Tibial nerve (tissue), 4 donors: ENCODE measurements around the gene MYO3B. TPM values are rescaled to one million over a fixed set of nuclear protein-coding genes. Genes with fewer than 3 reads are reported as not detected.

ENCODE experiments used
- DNase-seq, 2 donors: peaks; one replicate each; pipeline ENCODE4 v3.0.0-alpha.2; 2019; ENCODE audit warnings: low spot score in 2 of 2
- H3K27ac ChIP-seq, 4 donors: fragments of 200-600 bp; sonication (generic) in 3 of 4; one replicate each; pipeline ENCODE4 v1.5.1; 2017 to 2019; ENCODE audit warnings: mild to moderate bottlenecking in 1 of 4
- H3K27me3 ChIP-seq, 2 donors: fragments of 200-600 bp; sonication (generic) in 1 of 2; one replicate each; pipeline versions ENCODE4 v1.5.1 to v1.6.0; 2017 to 2019
- H3K36me3 ChIP-seq, 3 donors: fragments of 200-600 bp; sonication (generic); one replicate each; pipeline ENCODE4 v1.5.1; 2018 to 2019
- H3K4me1 ChIP-seq, 4 donors: fragments of 200-600 bp; sonication (generic) in 3 of 4; one replicate each; pipeline ENCODE4 v1.5.1; 2017 to 2019
- H3K4me3 ChIP-seq, 4 donors: fragments of 200-600 bp; sonication (generic) in 3 of 4; one replicate each; pipeline ENCODE4 v1.5.1; 2017 to 2019; ENCODE audit warnings: mild to moderate bottlenecking in 1 of 4, moderate library complexity in 1 of 4
- H3K9me3 ChIP-seq, 4 donors: fragments of 200-600 bp; sonication (generic) in 3 of 4; one replicate each; pipeline ENCODE4 v1.5.1; 2017 to 2019
- CTCF ChIP-seq, 5 experiments: fragments of 200-600 bp in 3 of 5; fragments of 450-650 bp in 2 of 5; sonication (generic) in 3 of 5; IDR thresholded peaks; one replicate each; pipeline ENCODE4 v1.5.1; 2016 to 2019; ENCODE audit warnings: antibody characterized with exemption in 5 of 5, mild to moderate bottlenecking in 3 of 5, moderate library complexity in 2 of 5
- EP300 ChIP-seq, 2 donors: sonication (generic); formaldehyde crosslinking; IDR thresholded peaks; one replicate each; pipeline ENCODE4 v1.6.1; 2017; ENCODE audit warnings: antibody characterized with exemption in 2 of 2, mild to moderate bottlenecking in 1 of 2
- POLR2A ChIP-seq, 2 donors: fragments of 450-650 bp; IDR thresholded peaks; one replicate each; pipeline ENCODE4 v1.6.1; 2017; ENCODE audit warnings: antibody characterized with exemption in 2 of 2, mild to moderate bottlenecking in 2 of 2, moderate library complexity in 2 of 2
- WGBS, 2 donors: methylation state at CpG; one replicate each; pipeline ENCODE4 v1.1.5; 2018; 5-methylcytosine and 5-hydroxymethylcytosine counted together
- total RNA-seq, 4 donors: library from RNA; depleted of rRNA; stranded (reverse); fragments of >200 nt; gene quantifications; one replicate each; pipeline ENCODE4 v1.1.0, GENCODE V29; 2016

MYO3B gene
- total RNA-seq, 4 donors from 2014 or later: 0.22 to 0.63 (median 0.39) TPM; not detected in 1

DNA sequence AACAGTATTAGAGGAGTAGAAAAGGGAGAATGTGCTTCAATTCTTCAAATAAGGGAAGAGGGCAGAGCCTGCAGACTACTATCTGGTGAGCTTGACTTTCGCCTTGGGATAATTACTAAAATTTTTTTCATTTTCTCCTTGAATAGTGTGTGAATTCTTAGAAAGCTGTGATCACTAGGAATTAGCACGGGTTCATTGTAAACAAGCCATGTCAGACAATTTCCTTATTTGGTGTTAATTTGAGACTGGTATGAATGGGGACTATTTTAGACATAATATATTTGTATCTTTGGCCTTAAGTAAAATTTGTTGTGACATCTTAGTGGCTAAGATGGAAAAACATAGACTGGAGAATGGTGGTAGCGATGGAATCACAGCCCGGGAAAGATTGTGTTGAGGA lies 66.6 kb downstream of the MYO3B start:
- 70 to 71% methylated on average over 4 of the region's 4 CpGs for WGBS, 2 donors
- H3K27ac ChIP-seq: no peak overlapping the region
- H3K36me3 ChIP-seq: no peaks in the 10 kb centered on the region
- TF ChIP-seq CTCF (IDR thresholded peaks at IDR 0.05): no peak
- no peaks in the 10 kb centered on the region for H3K9me3 ChIP-seq
- no peak for DNase-seq
- H3K4me1 ChIP-seq: no peaks in the 10 kb centered on the region
- no peak overlapping the region for H3K4me3 ChIP-seq
- no peaks in the 10 kb centered on the region for H3K27me3 ChIP-seq

GRCh38 chr2:170245312-170245711 lies 67.4 kb downstream of the MYO3B start:
- Histone ChIP-seq H3K9me3 (no peaks in the 10 kb centered on the region), H3K27me3 (no peaks in the 10 kb centered on the region), H3K4me1 (no peaks in the 10 kb centered on the region), H3K36me3 (no peaks in the 10 kb centered on the region), H3K27ac (no peak overlapping the region), H3K4me3 (no peak overlapping the region)
- TF ChIP-seq CTCF (IDR thresholded peaks at IDR 0.05) (no peak), EP300 (IDR thresholded peaks at IDR 0.05) (no peak), POLR2A (IDR thresholded peaks at IDR 0.05) (no peak)
- WGBS, 2 donors: 88% methylated on average over 3 of the region's 3 CpGs
- no peak for DNase-seq

DNA sequence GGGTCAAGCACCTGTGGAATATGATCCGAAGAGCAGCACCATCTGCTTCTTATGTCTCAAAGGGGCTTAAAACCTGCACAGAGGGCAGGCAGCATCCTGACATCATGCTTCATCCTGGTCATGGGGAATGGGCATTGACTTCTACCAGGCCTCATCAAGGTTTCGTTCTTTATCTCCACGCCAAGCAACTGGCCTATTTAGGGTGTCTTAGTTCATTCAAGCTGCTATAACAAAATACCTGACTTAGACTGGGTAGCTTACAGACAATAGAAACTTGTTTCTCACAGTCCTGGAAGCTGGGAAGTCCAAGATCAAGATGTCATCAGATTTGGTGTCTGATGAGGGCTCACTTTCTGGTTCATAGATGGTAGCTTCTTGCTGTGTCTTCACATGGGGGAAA lies 69.4 kb downstream of the MYO3B start:
- Histone ChIP-seq H3K4me3 (no peak overlapping the region), H3K36me3 (no peaks in the 10 kb centered on the region), H3K27ac (no peak overlapping the region), H3K9me3 (no peaks in the 10 kb centered on the region), H3K27me3 (no peaks in the 10 kb centered on the region), H3K4me1 (no peaks in the 10 kb centered on the region)
- no peak for TF ChIP-seq POLR2A (IDR thresholded peaks at IDR 0.05)
- no peak for TF ChIP-seq CTCF (IDR thresholded peaks at IDR 0.05)
- TF ChIP-seq EP300 (IDR thresholded peaks at IDR 0.05): no peak
- DNase-seq: no peak
- 86 to 90% methylated on average over 3 of the region's 3 CpGs for WGBS, 2 donors

DNA sequence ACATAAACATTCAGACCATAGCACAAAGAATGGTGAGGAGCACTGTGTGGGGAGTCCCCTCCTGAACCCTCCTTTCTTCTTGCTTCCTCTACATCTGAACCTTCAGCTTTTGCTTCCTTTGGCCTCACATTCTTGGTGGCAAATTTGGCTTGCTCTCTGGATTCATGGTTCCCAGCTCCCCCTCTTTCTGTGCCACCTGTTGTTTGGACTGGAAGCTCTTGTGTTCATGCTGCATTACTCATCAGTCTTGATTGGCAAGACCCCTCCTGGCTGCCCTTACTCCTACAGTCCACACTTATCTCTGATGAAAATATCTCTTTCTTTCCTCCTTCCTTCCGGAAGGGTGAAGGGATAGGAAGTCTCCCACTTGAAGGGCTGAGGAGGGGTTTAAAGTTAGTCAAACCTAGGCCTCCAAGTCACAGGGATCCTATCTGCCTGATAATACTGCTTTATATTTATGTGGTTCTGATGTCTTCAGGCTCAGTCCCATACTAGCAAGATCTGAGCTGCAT lies 70.0 kb downstream of the MYO3B start:
- no peaks in the 10 kb centered on the region for H3K27me3 ChIP-seq
- no peaks in the 10 kb centered on the region for H3K36me3 ChIP-seq
- WGBS, 2 donors: 86% methylated on average over 1 of the region's 1 CpG
- H3K27ac ChIP-seq: no peak overlapping the region
- no peak for TF ChIP-seq CTCF (IDR thresholded peaks at IDR 0.05)
- no peak for TF ChIP-seq EP300 (IDR thresholded peaks at IDR 0.05)
- no peaks in the 10 kb centered on the region for H3K4me1 ChIP-seq
- no peak for DNase-seq
- no peak overlapping the region for H3K4me3 ChIP-seq
- no peaks in the 10 kb centered on the region for H3K9me3 ChIP-seq

DNA sequence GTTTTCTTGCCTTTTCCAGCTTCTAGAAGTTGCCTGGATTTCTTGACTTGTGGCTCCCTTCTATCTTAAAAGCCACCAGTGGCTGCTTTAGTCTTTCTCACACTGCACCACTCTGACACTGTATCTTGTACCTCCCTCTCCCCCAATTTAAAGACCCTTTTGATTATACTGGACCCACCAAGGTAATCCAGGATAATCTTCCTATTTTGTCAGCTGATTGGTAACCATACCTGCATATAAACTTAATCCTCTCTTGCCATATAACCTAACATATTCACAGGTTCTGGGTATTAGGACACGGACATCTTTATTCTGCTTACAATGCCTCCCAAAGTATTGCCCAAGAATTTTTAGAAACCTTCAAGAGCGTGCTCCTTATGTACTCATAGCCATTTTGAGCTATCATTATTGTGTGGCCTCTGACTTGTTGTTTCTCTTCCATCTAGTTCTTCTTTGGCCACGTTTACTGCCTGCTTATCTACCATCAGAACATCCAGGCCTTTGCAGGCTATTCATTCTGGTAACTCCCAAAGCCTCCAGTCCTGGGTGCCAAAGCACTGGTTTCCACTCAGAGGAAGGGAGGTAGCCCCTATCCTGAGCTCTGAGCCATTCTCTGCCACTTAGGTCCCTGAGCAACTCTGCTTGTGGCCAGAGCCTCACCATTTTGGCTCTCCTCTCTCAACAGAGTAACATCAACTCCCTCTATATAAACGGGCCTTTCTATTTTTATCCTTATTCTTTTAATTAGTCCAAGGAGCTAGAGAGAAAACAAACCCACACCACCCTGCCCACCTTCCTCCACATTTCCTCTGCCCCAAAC lies 70.8 kb downstream of the MYO3B start:
- H3K27ac ChIP-seq: no peak overlapping the region
- TF ChIP-seq POLR2A (IDR thresholded peaks at IDR 0.05): no peak
- TF ChIP-seq EP300 (IDR thresholded peaks at IDR 0.05): no peak
- no peak for TF ChIP-seq CTCF (IDR thresholded peaks at IDR 0.05)
- no peaks in the 10 kb centered on the region for H3K4me1 ChIP-seq
- WGBS, 2 donors: 63 to 65% methylated on average over 4 of the region's 4 CpGs
- no peaks in the 10 kb centered on the region for H3K9me3 ChIP-seq
- H3K4me3 ChIP-seq: no peak overlapping the region
- H3K27me3 ChIP-seq: no peaks in the 10 kb centered on the region
- no peaks in the 10 kb centered on the region for H3K36me3 ChIP-seq
- no peak for DNase-seq
